Right atrium auricular region (tissue), 2 donors: Measurements from ENCODE around the gene ARID5A. TPM values are rescaled to one million over a fixed set of nuclear protein-coding genes. Genes with fewer than 3 reads are reported as not detected.

ENCODE experiments used
- DNase-seq: peaks from one replicate; pipeline ENCODE4 v3.0.0-alpha.2; 2019; ENCODE audit warnings: low spot score
- H3K27ac ChIP-seq, 2 donors: fragments of 200-600 bp; sonication (generic); 1 replicate in 1 of 2; 2 replicates in 1 of 2; pipeline ENCODE4 v1.5.1; 2016 to 2019
- H3K27me3 ChIP-seq, 2 donors: fragments of 200-600 bp; sonication (generic); one replicate each; pipeline versions ENCODE4 v1.5.1 to v1.6.0; 2017 to 2019
- H3K36me3 ChIP-seq: fragments of 200-600 bp; sonication (generic); one replicate; pipeline ENCODE4 v1.5.1; 2016
- H3K4me1 ChIP-seq, 2 donors: fragments of 200-600 bp; sonication (generic); one replicate each; pipeline versions ENCODE4 v1.5.1 to v1.6.0; 2017 to 2019
- H3K4me3 ChIP-seq, 2 donors: fragments of 200-600 bp; sonication (generic); 1 replicate in 1 of 2; 2 replicates in 1 of 2; pipeline ENCODE4 v1.5.1; 2017 to 2019; ENCODE audit warnings: mild to moderate bottlenecking in 1 of 2, moderate library complexity in 1 of 2
- H3K9me3 ChIP-seq, 2 donors: fragments of 200-600 bp; sonication (generic); one replicate each; pipeline ENCODE4 v1.5.1; 2019
- CTCF ChIP-seq, 2 donors: fragments of 200-600 bp; sonication (generic); IDR thresholded peaks; one replicate each; pipeline ENCODE4 v1.5.1; 2019; ENCODE audit warnings: antibody characterized with exemption in 2 of 2
- total RNA-seq, 2 donors: library from RNA; depleted of rRNA; stranded (reverse); fragments of >200 nt; gene quantifications; one replicate each; pipeline ENCODE4 v1.1.0, GENCODE V29; 2016

ARID5A gene
- total RNA-seq, 2 donors from 2014 or later, result 17.1 to 52.6 TPM

GRCh38 chr2:96514521-96514920, 22.0 kb upstream of the ARID5A start:
- Histone ChIP-seq H3K27me3 (no peaks in the 10 kb centered on the region), H3K36me3 (no peaks in the 10 kb centered on the region), H3K27ac (no peak overlapping the region), H3K4me1 (no peaks in the 10 kb centered on the region), H3K4me3 (no peak overlapping the region), H3K9me3 (peaks cover 0 to 8% of the 10 kb centered on the region in 2 donors)
- TF ChIP-seq CTCF (IDR thresholded peaks at IDR 0.05), result no peak
- DNase-seq, result no peak

GRCh38 chr2:96517079-96517478, 19.5 kb upstream of the ARID5A start:
- TF ChIP-seq CTCF (IDR thresholded peaks at IDR 0.05), result no peak
- Histone ChIP-seq H3K4me1 (no peaks in the 10 kb centered on the region), H3K27me3 (no peaks in the 10 kb centered on the region), H3K36me3 (no peaks in the 10 kb centered on the region), H3K27ac (no peak overlapping the region), H3K9me3 (peaks cover 0 to 8% of the 10 kb centered on the region in 2 donors), H3K4me3 (no peak overlapping the region)
- DNase-seq, result no peak

GRCh38 chr2:96520231-96520630, 16.3 kb upstream of the ARID5A start:
- Histone ChIP-seq H3K9me3 (peaks cover 0 to 8% of the 10 kb centered on the region in 2 donors), H3K4me3 (no peak overlapping the region), H3K36me3 (no peaks in the 10 kb centered on the region), H3K4me1 (no peaks in the 10 kb centered on the region), H3K27ac (no peak overlapping the region), H3K27me3 (no peaks in the 10 kb centered on the region)
- TF ChIP-seq CTCF (IDR thresholded peaks at IDR 0.05), result no peak
- DNase-seq, result no peak

- H3K4me3 ChIP-seq, result no peak overlapping the region
- peaks cover 0 to 8% of the 10 kb centered on the region in 2 donors for H3K9me3 ChIP-seq
Measured at GRCh38 chr2:96520697-96521096, 15.9 kb upstream of the ARID5A start.

GRCh38 chr2:96521219-96521618, 15.3 kb upstream of the ARID5A start:
- peaks cover 0 to 8% of the 10 kb centered on the region in 2 donors for H3K9me3 ChIP-seq

More at GRCh38 chr2:96520697-96521096, 15.9 kb upstream of the ARID5A start:
- TF ChIP-seq CTCF (IDR thresholded peaks at IDR 0.05), result no peak
- Histone ChIP-seq H3K27ac (no peak overlapping the region), H3K27me3 (no peaks in the 10 kb centered on the region), H3K36me3 (no peaks in the 10 kb centered on the region), H3K4me1 (no peaks in the 10 kb centered on the region)
- no peak for DNase-seq

More at GRCh38 chr2:96521219-96521618, 15.3 kb upstream of the ARID5A start:
- Histone ChIP-seq H3K27ac (no peak overlapping the region), H3K36me3 (no peaks in the 10 kb centered on the region), H3K4me3 (no peak overlapping the region), H3K4me1 (no peaks in the 10 kb centered on the region), H3K27me3 (no peaks in the 10 kb centered on the region)
- no peak for DNase-seq
- TF ChIP-seq CTCF (IDR thresholded peaks at IDR 0.05), result no peak
